Measurements from ENCODE around the gene P2RY8. TPM values are rescaled to one million over a fixed set of nuclear protein-coding genes. Genes with fewer than 3 reads are reported as not detected.
A peak's percentile ranks its signal among the peaks of the same experiment; 100 is the strongest.

P2RY8 gene
- total and polyA plus RNA-seq, 2 donors (not counting 1 experiment from before 2014, with no cell fraction given): 72.3 to 142 TPM

GRCh38 chrX:1533058-1533457 lies 3.9 kb downstream of the P2RY8 start:
- no peaks in the 10 kb centered on the region for H3K9me3 Mint-ChIP-seq (ENCODE audit: insufficient read depth)
- Histone ChIP-seq H3K9me3 (ENCODE audit: control extremely low read depth in 1 of 3, control insufficient read depth in 2 of 3, insufficient read depth in 1 of 3, low read length in 2 of 3) (no peaks in the 10 kb centered on the region), H4K20me1 (ENCODE audit: control insufficient read depth, insufficient read depth, low read length, poor library complexity, severe bottlenecking) (peaks cover 49% of the 10 kb centered on the region), H3K4me3 (ENCODE audit: control extremely low read depth in 1 of 5, extremely low read depth in 1 of 5, insufficient read depth in 1 of 5, low read depth in 2 of 5, low read length in 4 of 5) (no peak overlapping the region), H3K4me1 (ENCODE audit: control insufficient read depth in 2 of 2, insufficient read depth in 2 of 2, low read length in 2 of 2) (peaks cover 23 to 51% of the 10 kb centered on the region in 2 donors), H3K79me2 (ENCODE audit: control insufficient read depth, insufficient read depth, low read length) (peaks cover 76% of the 10 kb centered on the region), H2AFZ (ENCODE audit: insufficient read depth, low read depth, low read length, poor library complexity, severe bottlenecking) (no peak overlapping the region), H3K9ac (ENCODE audit: low read length) (no peak overlapping the region), H3K27me3 (replicated peaks in 1 of 4; ENCODE audit: control extremely low read depth in 1 of 4, control insufficient read depth in 3 of 4, insufficient read depth in 4 of 4, low read length in 3 of 4) (no peaks in the 10 kb centered on the region), H3K27ac (ENCODE audit: low read length in 2 of 2) (no peak overlapping the region), H3K36me3 (replicated peaks in 1 of 2; ENCODE audit: control extremely low read depth in 1 of 2, control insufficient read depth in 1 of 2, extremely low read depth in 1 of 2, insufficient read depth in 2 of 2, low read length in 1 of 2) (peaks cover under 1 to 41% of the 10 kb centered on the region in 2 experiments), H3K4me2 (replicated peaks; ENCODE audit: low read depth, low read length, poor library complexity, severe bottlenecking) (no peak overlapping the region)
- TF ChIP-seq EZH2 (IDR thresholded peaks at IDR 0.05; ENCODE audit: borderline replicate concordance, insufficient read depth, low read depth, low read length, poor library complexity, severe bottlenecking) (no peak), CTCF (IDR thresholded peaks at IDR 0.05) (no peak)
- H3K27ac Mint-ChIP-seq: no peak overlapping the region
- peaks cover 24% of the 10 kb centered on the region for H3K4me1 Mint-ChIP-seq
- peak overlapping the region; percentile 6 for H3K4me3 Mint-ChIP-seq
- DNase-seq (no peak), ATAC-seq (ENCODE audit: low read depth) (no peak)
- no CpG with 5 or more reads among the region's 4 CpGs for WGBS (ENCODE audit: insufficient coverage)
- H3K27me3 Mint-ChIP-seq: no peaks in the 10 kb centered on the region
- ChIA-PET POLR2A (no interaction called here), CTCF (no interaction called here)
- intact Hi-C loops (cut with micrococcal nuclease): no loop called here

GRCh38 chrX:1531096-1531890 lies 5.7 kb downstream of the P2RY8 start:
- Histone ChIP-seq H3K27ac (ENCODE audit: low read length in 2 of 2) (peak overlapping the region in 1 of 2 donors; percentile 43), H3K4me1 (ENCODE audit: control insufficient read depth in 2 of 2, insufficient read depth in 2 of 2, low read length in 2 of 2) (peaks cover 27 to 49% of the 10 kb centered on the region in 2 donors), H2AFZ (ENCODE audit: insufficient read depth, low read depth, low read length, poor library complexity, severe bottlenecking) (no peak overlapping the region), H4K20me1 (ENCODE audit: control insufficient read depth, insufficient read depth, low read length, poor library complexity, severe bottlenecking) (peaks cover 66% of the 10 kb centered on the region), H3K36me3 (replicated peaks in 1 of 2; ENCODE audit: control extremely low read depth in 1 of 2, control insufficient read depth in 1 of 2, extremely low read depth in 1 of 2, insufficient read depth in 2 of 2, low read length in 1 of 2) (peaks cover 2 to 48% of the 10 kb centered on the region in 2 experiments), H3K79me2 (ENCODE audit: control insufficient read depth, insufficient read depth, low read length) (peaks cover 87% of the 10 kb centered on the region), H3K4me2 (replicated peaks; ENCODE audit: low read depth, low read length, poor library complexity, severe bottlenecking) (peak overlapping the region; percentile 29), H3K27me3 (replicated peaks in 1 of 4; ENCODE audit: control extremely low read depth in 1 of 4, control insufficient read depth in 3 of 4, insufficient read depth in 4 of 4, low read length in 3 of 4) (no peaks in the 10 kb centered on the region), H3K4me3 (ENCODE audit: control extremely low read depth in 1 of 5, extremely low read depth in 1 of 5, insufficient read depth in 1 of 5, low read depth in 2 of 5, low read length in 4 of 5) (no peak overlapping the region), H3K9me3 (ENCODE audit: control extremely low read depth in 1 of 3, control insufficient read depth in 2 of 3, insufficient read depth in 1 of 3, low read length in 2 of 3) (no peaks in the 10 kb centered on the region), H3K9ac (ENCODE audit: low read length) (no peak overlapping the region)
- ATAC-seq (ENCODE audit: low read depth): no peak
- H3K9me3 Mint-ChIP-seq (ENCODE audit: insufficient read depth): no peaks in the 10 kb centered on the region
- no peak for DNase-seq
- no peaks in the 10 kb centered on the region for H3K27me3 Mint-ChIP-seq
- H3K4me1 Mint-ChIP-seq: peaks cover 16% of the 10 kb centered on the region
- CTCF ChIA-PET: no interaction called here
- POLR2A ChIA-PET: no interaction called here
- intact Hi-C loops (cut with micrococcal nuclease): no loop called here
- 87% methylated on average over 7 of the region's 10 CpGs for WGBS (ENCODE audit: insufficient coverage)
- no peak overlapping the region for H3K4me3 Mint-ChIP-seq
- TF ChIP-seq CTCF (IDR thresholded peaks at IDR 0.05) (no peak), EZH2 (IDR thresholded peaks at IDR 0.05; ENCODE audit: borderline replicate concordance, insufficient read depth, low read depth, low read length, poor library complexity, severe bottlenecking) (no peak)
- no peak overlapping the region for H3K27ac Mint-ChIP-seq

Measured in B cell (primary cell).